Subcutaneous abdominal adipose tissue (tissue), 5 donors: Measurements from ENCODE around the gene CAPN15.

Experiments
- H3K27ac ChIP-seq: one replicate; pipeline ENCODE4 v1.7.0; 2013; ENCODE audit warnings: low read depth, mild to moderate bottlenecking, inconsistent platforms, low read length, moderate library complexity
- H3K27me3 ChIP-seq, 5 donors: one replicate each; pipeline ENCODE4 v1.7.0; 2013; ENCODE audit warnings: low read length in 5 of 5, inconsistent platforms in 1 of 5; ENCODE audit not compliant: control insufficient read depth in 5 of 5, insufficient read depth in 4 of 5
- H3K36me3 ChIP-seq, 5 donors: one replicate each; pipeline ENCODE4 v1.7.0; 2013; ENCODE audit warnings: low read length in 5 of 5; ENCODE audit not compliant: control insufficient read depth in 5 of 5, insufficient read depth in 5 of 5
- H3K4me1 ChIP-seq, 5 donors: one replicate each; pipeline ENCODE4 v1.7.0; 2013; ENCODE audit warnings: low read length in 5 of 5, mild to moderate bottlenecking in 3 of 5, moderate library complexity in 1 of 5; ENCODE audit not compliant: control insufficient read depth in 5 of 5, insufficient read depth in 5 of 5
- H3K4me3 ChIP-seq, 5 donors: one replicate each; pipeline ENCODE4 v1.7.0; 2013; ENCODE audit warnings: low read length in 5 of 5, low read depth in 1 of 5
- H3K9ac ChIP-seq, 5 donors: one replicate each; pipeline ENCODE4 v1.7.0; 2013; ENCODE audit warnings: low read length in 5 of 5, mild to moderate bottlenecking in 4 of 5, moderate library complexity in 3 of 5
- H3K9me3 ChIP-seq, 5 donors: one replicate each; pipeline ENCODE4 v1.7.0; 2013; ENCODE audit warnings: low read length in 5 of 5; ENCODE audit not compliant: control insufficient read depth in 5 of 5
- donor health status: healthy.
- donor health status: healthy.
- donor health status: healthy.
- donor health status: healthy.
- donor health status: healthy.

CAPN15 gene

GRCh38 chr16:534856-535445, 7.4 kb downstream of the CAPN15 start:
- no peaks in the 10 kb centered on the region for H3K27me3 ChIP-seq
- no peak overlapping the region for H3K4me3 ChIP-seq
- peaks cover 0 to 22% (median 8%) of the 10 kb centered on the region in 5 donors for H3K36me3 ChIP-seq
- no peaks in the 10 kb centered on the region for H3K9me3 ChIP-seq
- H3K27ac ChIP-seq = no peak overlapping the region
- H3K9ac ChIP-seq = peak overlapping the region in 1 of 5 donors; percentile 52
- peaks cover 3 to 27% (median 20%) of the 10 kb centered on the region in 5 donors for H3K4me1 ChIP-seq

- H3K4me3 ChIP-seq = no peak overlapping the region
- H3K9me3 ChIP-seq = no peaks in the 10 kb centered on the region
- peaks cover 0 to 24% (median 8%) of the 10 kb centered on the region in 5 donors for H3K36me3 ChIP-seq
- no peak overlapping the region for H3K27ac ChIP-seq
- peak overlapping the region in 2 of 5 donors; percentile 39 to 52 for H3K9ac ChIP-seq
- H3K27me3 ChIP-seq = no peaks in the 10 kb centered on the region
- peaks cover 1 to 22% (median 13%) of the 10 kb centered on the region in 5 donors for H3K4me1 ChIP-seq
These were observed 8.2 kb downstream of the CAPN15 start for GRCh38 chr16:535446-536405.

DNA sequence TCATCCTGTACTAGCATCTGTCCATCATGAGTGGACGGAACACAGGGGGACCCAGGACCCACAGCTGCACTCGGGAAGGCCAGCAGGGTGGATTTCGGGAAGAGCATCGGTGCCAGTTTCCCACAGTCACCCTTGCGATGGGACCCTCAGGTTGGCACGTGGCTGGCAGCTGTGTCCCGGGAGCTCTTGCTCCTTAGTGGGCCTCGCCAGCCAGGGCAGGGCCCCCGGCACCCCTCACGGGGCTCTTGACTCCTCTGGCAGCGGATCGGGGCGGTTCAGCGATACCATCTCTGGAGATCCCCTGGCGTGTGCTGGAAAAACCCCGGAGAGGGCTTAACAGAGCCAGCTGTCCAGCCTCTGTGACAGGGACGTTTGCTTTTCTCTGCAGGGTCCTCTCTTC, 9.2 kb downstream of the CAPN15 start:
- Histone ChIP-seq H3K9ac (no peak overlapping the region), H3K36me3 (peaks cover 0 to 32% (median 8%) of the 10 kb centered on the region in 5 donors), H3K4me3 (no peak overlapping the region), H3K27me3 (no peaks in the 10 kb centered on the region), H3K4me1 (peaks cover 1 to 22% (median 12%) of the 10 kb centered on the region in 5 donors), H3K27ac (no peak overlapping the region), H3K9me3 (no peaks in the 10 kb centered on the region)

GRCh38 chr16:537415-538335, 10.2 kb downstream of the CAPN15 start:
- Histone ChIP-seq H3K27ac (no peak overlapping the region), H3K36me3 (peaks cover 0 to 36% (median 11%) of the 10 kb centered on the region in 5 donors), H3K4me3 (no peak overlapping the region)

GRCh38 chr16:539901-540530, 12.5 kb downstream of the CAPN15 start:
- Histone ChIP-seq H3K4me3 (no peak overlapping the region), H3K36me3 (peaks cover 0 to 36% (median 11%) of the 10 kb centered on the region in 5 donors)

More at GRCh38 chr16:537415-538335, 10.2 kb downstream of the CAPN15 start:
- Histone ChIP-seq H3K27me3 (no peaks in the 10 kb centered on the region), H3K9me3 (no peaks in the 10 kb centered on the region), H3K4me1 (peaks cover 1 to 22% (median 12%) of the 10 kb centered on the region in 5 donors), H3K9ac (no peak overlapping the region)

DNA sequence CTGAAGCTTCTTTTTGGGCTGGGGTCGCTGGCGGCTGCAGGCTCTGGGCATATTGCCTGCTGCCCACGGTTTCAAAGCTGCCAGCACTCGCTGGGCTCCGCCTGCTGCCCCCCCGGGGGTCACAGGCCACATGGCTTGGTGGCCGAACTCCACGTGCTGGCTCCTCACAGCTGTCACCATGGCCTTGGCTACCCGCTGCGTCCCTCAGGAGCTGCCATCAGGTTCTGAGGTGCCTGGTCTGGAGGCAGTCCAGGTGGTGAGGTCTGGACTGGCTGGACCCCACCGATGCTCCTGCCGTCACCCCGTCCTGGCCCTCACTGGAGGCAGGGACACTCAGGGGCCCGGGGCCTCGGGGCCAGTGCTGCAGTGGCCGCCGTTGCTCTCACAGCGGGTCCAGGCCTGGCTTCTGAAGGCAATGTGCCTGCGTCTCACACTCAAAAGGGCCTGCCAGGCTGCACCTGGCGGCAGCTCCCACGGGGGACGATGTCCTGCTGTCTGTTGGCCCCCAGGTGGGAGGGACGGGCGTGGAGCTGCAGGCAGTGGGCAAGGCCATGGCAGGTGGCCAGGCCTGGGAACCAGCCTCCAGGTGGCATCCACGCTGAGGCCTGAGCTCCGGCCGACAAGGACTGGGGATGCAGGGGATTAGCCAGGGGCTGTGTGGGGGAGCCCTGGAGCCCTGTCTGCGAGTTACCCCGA, 13.3 kb downstream of the CAPN15 start:
- Histone ChIP-seq H3K27ac (no peak overlapping the region), H3K9me3 (no peaks in the 10 kb centered on the region), H3K4me1 (peaks cover 0 to 8% (median 1%) of the 10 kb centered on the region in 5 donors), H3K27me3 (no peaks in the 10 kb centered on the region), H3K9ac (no peak overlapping the region), H3K4me3 (no peak overlapping the region), H3K36me3 (peaks cover 0 to 40% (median 14%) of the 10 kb centered on the region in 5 donors)

More at GRCh38 chr16:539901-540530, 12.5 kb downstream of the CAPN15 start:
- Histone ChIP-seq H3K9me3 (no peaks in the 10 kb centered on the region), H3K4me1 (peaks cover 1 to 13% (median 6%) of the 10 kb centered on the region in 5 donors), H3K9ac (no peak overlapping the region), H3K27me3 (no peaks in the 10 kb centered on the region), H3K27ac (no peak overlapping the region)

- Histone ChIP-seq H3K27ac (no peak overlapping the region), H3K36me3 (peaks cover 0 to 39% (median 13%) of the 10 kb centered on the region in 5 donors), H3K4me3 (no peak overlapping the region), H3K4me1 (peaks cover 0 to 18% (median 5%) of the 10 kb centered on the region in 5 donors), H3K9me3 (no peaks in the 10 kb centered on the region), H3K27me3 (no peaks in the 10 kb centered on the region), H3K9ac (no peak overlapping the region)
These were observed 16.0 kb downstream of the CAPN15 start for GRCh38 chr16:543301-544164.

DNA sequence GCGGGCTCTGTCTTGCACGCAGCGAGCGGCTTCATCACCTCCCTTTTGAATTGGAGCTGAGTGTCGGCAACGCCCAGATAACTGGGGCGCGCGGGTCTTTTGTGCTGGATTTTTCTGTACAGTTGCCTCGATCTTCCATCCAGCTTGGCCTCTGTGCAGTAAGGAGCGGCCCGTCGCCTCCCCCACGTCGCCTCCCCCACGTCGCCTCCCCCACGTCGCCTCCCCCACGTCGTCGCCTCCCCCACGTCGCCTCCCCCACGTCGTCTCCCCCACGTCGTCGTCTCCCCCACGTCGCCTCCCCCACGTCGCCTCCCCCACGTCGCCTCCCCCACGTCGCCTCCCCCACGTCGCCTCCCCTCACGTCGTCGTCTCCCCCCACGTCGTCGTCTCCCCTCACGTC, 17.0 kb downstream of the CAPN15 start:
- no peak overlapping the region for H3K27ac ChIP-seq
- H3K4me1 ChIP-seq = peaks cover 0 to 18% (median 5%) of the 10 kb centered on the region in 5 donors
- no peaks in the 10 kb centered on the region for H3K9me3 ChIP-seq
- no peak overlapping the region for H3K9ac ChIP-seq
- peaks cover 0 to 46% (median 20%) of the 10 kb centered on the region in 5 donors for H3K36me3 ChIP-seq
- H3K27me3 ChIP-seq = no peaks in the 10 kb centered on the region
- no peak overlapping the region for H3K4me3 ChIP-seq
